HCT116 (cell line): Measurements from ENCODE around the gene ADGRV1. TPM values are rescaled to one million over a fixed set of nuclear protein-coding genes. Genes with fewer than 3 reads are reported as not detected.

Experiments used
- ATAC-seq: fragments of 200-7000 bp; cut with Tn5 transposase; 2 replicates; pipeline ENCODE4 v1.9.1; 2020; ENCODE audit warnings: mild to moderate bottlenecking, moderate library complexity
- BruUV-seq: library from RNA; stranded (reverse); fragments of 400-500 nt; replicated peaks from 2 replicates; lab custom pipeline; 2021; lab: Mats Ljungman, UMichigan
- CTCF ChIA-PET: fragments of 300-600 bp; sonication (Branson Sonifier 250); formaldehyde crosslinking; loops from one replicate; lab custom pipeline; 2021; ENCODE audit warnings: antibody characterized with exemption; lab: Charles Lee
- POLR2A ChIA-PET: fragments of 300-600, 350-600 bp; sonication (Branson Sonifier 250); formaldehyde crosslinking; loops from one replicate; lab custom pipeline; 2021; ENCODE audit warnings: antibody characterized with exemption; lab: Charles Lee
- RAD21 ChIA-PET, 2 experiments: fragments of 300-600 bp; sonication (Branson Sonifier 250); formaldehyde crosslinking; loops; one replicate each; lab custom pipeline; 2023; ENCODE audit warnings: low total read pairs in 2 of 2; ENCODE audit not compliant: uncharacterized antibody in 2 of 2, unreplicated experiment in 2 of 2, low non-redundant PET in 1 of 2; lab: Charles Lee
- DNase-seq: peaks from one replicate; pipeline ENCODE4 v3.0.0-alpha.2; 2010; ENCODE audit warnings: low read depth, low spot score
- H2AFZ ChIP-seq: fragments of 200-600 bp; shearing (Covaris generic), sonication (generic); 2 replicates; pipeline ENCODE4 v1.6.1; 2017; ENCODE audit warnings: low read depth, mixed run types, mixed read lengths, antibody characterized with exemption, low read length; ENCODE audit not compliant: poor library complexity, severe bottlenecking
- H3K27ac ChIP-seq: 2 replicates; pipeline ENCODE4 v1.5.1; 2012; ENCODE audit warnings: low read depth, low read length
- H3K27me3 ChIP-seq: fragments of 200-600 bp; sonication (generic); 2 replicates; pipeline ENCODE4 v1.6.1; 2016; ENCODE audit warnings: mixed run types, low read length, mixed read lengths; ENCODE audit not compliant: insufficient read depth
- H3K36me3 ChIP-seq, 2 experiments: fragments of 200-500 bp in 1 of 2; fragments of 200-600 bp in 1 of 2; sonication (Bioruptor generic) in 1 of 2; sonication (generic) in 1 of 2; 2 replicates each; pipeline versions ENCODE4 v1.5.1 to v1.6.1; 2014 to 2016; ENCODE audit warnings: low read length in 2 of 2, inconsistent platforms in 1 of 2, mixed read lengths in 1 of 2, mixed run types in 1 of 2; ENCODE audit not compliant: insufficient read depth in 2 of 2, control insufficient read depth in 1 of 2
- H3K4me1 ChIP-seq, 2 experiments: fragments of 200-600 bp in 1 of 2; sonication (generic) in 1 of 2; 2 replicates each; pipeline versions ENCODE4 v1.5.1 to v1.6.1; 2012 to 2017; ENCODE audit warnings: low read length in 2 of 2, inconsistent platforms in 1 of 2, mild to moderate bottlenecking in 1 of 2, mixed read lengths in 1 of 2, mixed run types in 1 of 2, moderate library complexity in 1 of 2; ENCODE audit not compliant: insufficient read depth in 2 of 2, control insufficient read depth in 1 of 2
- H3K4me2 ChIP-seq: fragments of 200-600 bp; sonication (generic); 2 replicates; pipeline ENCODE4 v1.6.1; 2017; ENCODE audit warnings: mixed run types, low read length, mixed read lengths
- H3K4me3 ChIP-seq, 2 experiments: fragments of 200-600 bp in 1 of 2; sonication (generic) in 1 of 2; replicated peaks in 1 of 2; 2 replicates each; pipeline ENCODE4 v1.5.1; 2011 to 2016; ENCODE audit warnings: low read length in 2 of 2, control low read depth in 1 of 2, low read depth in 1 of 2, mild to moderate bottlenecking in 1 of 2, mixed read lengths in 1 of 2, mixed run types in 1 of 2
- H3K79me2 ChIP-seq: fragments of 200-600 bp; sonication (generic); 2 replicates; pipeline ENCODE4 v1.6.1; 2017; ENCODE audit warnings: mild to moderate bottlenecking, mixed run types, low read length, moderate library complexity, mixed read lengths; ENCODE audit not compliant: insufficient read depth
- H3K9ac ChIP-seq: fragments of 200-600 bp; sonication (generic); 2 replicates; pipeline ENCODE4 v1.6.1; 2016; ENCODE audit warnings: low read length, mixed read lengths
- H3K9me2 ChIP-seq: fragments of 200-600 bp; sonication (generic), shearing (Covaris generic); 2 replicates; pipeline ENCODE4 v1.6.1; 2017; ENCODE audit warnings: mixed run types, mild to moderate bottlenecking, moderate library complexity; ENCODE audit not compliant: insufficient read depth
- H3K9me3 ChIP-seq, 2 experiments: fragments of 200-500 bp in 1 of 2; fragments of 200-600 bp in 1 of 2; sonication (Bioruptor generic) in 1 of 2; sonication (generic) in 1 of 2; 2 replicates each; pipeline ENCODE4 v1.6.1; 2014 to 2017; ENCODE audit warnings: low read length in 2 of 2, mixed read lengths in 2 of 2, inconsistent platforms in 1 of 2, low read depth in 1 of 2, mild to moderate bottlenecking in 1 of 2, mixed run types in 1 of 2, moderate library complexity in 1 of 2; ENCODE audit not compliant: control insufficient read depth in 1 of 2, insufficient read depth in 1 of 2
- H4K20me1 ChIP-seq: fragments of 200-600 bp; sonication (generic), shearing (Covaris generic); 2 replicates; pipeline ENCODE4 v1.6.1; 2017; ENCODE audit warnings: mixed run types, mild to moderate bottlenecking, moderate library complexity; ENCODE audit not compliant: insufficient read depth
- ATF3 ChIP-seq: IDR thresholded peaks from 2 replicates; pipeline ENCODE4 v1.6.1; 2012
- CTCF ChIP-seq, 3 experiments: fragments of 200-600 bp in 1 of 3; sonication (generic) in 1 of 3; IDR thresholded peaks in 2 of 3; conservative IDR thresholded peaks in 1 of 3; 2 replicates each; pipeline ENCODE4 v1.5.1; 2012 to 2017; ENCODE audit warnings: low read depth in 2 of 3, low read length in 2 of 3, antibody characterized with exemption in 1 of 3, borderline replicate concordance in 1 of 3, control low read depth in 1 of 3, mild to moderate bottlenecking in 1 of 3, mixed read lengths in 1 of 3, mixed run types in 1 of 3, moderate library complexity in 1 of 3; ENCODE audit not compliant: insufficient read depth in 1 of 3
- ELF1 ChIP-seq: IDR thresholded peaks from 2 replicates; pipeline ENCODE4 v1.6.1; 2012; ENCODE audit warnings: low read depth, borderline replicate concordance
- JUND ChIP-seq: IDR thresholded peaks from 2 replicates; pipeline ENCODE4 v1.6.1; 2012
- MAX ChIP-seq: IDR thresholded peaks from 2 replicates; pipeline ENCODE4 v1.6.1; 2012
- RAD21 ChIP-seq: IDR thresholded peaks from 2 replicates; pipeline ENCODE4 v1.6.1; 2012; ENCODE audit warnings: low read depth, mild to moderate bottlenecking
- REST ChIP-seq: IDR thresholded peaks from 2 replicates; pipeline ENCODE4 v1.6.1; 2012; ENCODE audit warnings: low read depth
- SIN3A ChIP-seq: IDR thresholded peaks from 2 replicates; pipeline ENCODE4 v1.6.1; 2012; ENCODE audit warnings: low read depth
- YY1 ChIP-seq: IDR thresholded peaks from 2 replicates; pipeline ENCODE4 v1.6.1; 2011; ENCODE audit warnings: low read length, low read depth, moderate library complexity, mild to moderate bottlenecking; ENCODE audit not compliant: insufficient replicate concordance; ENCODE audit errors: extremely low read depth
- ZFX ChIP-seq: fragments of 450-650 bp; IDR thresholded peaks from 2 replicates; pipeline ENCODE4 v1.6.1; 2017
- intact Hi-C: fragments of 100-400 bp; cut with micrococcal nuclease; formaldehyde crosslinking; loops from 2 replicates; pipeline ENCODE4 v1.10.0; 2022
- total RNA-seq: library from RNA; stranded (reverse); gene quantifications from one replicate; pipeline ENCODE4 v1.2.1, GENCODE V29; 2021; ENCODE audit not compliant: unreplicated experiment

ADGRV1 gene
- total RNA-seq, 1 experiment from 2014 or later = 6.0 TPM

- TF ChIP-seq REST (no peak), ATF3 (no peak), MAX (no peak), YY1 (no peak)
Measured at GRCh38 chr5:91098541-91098940, 539.9 kb downstream of the ADGRV1 start (continued).

DNA sequence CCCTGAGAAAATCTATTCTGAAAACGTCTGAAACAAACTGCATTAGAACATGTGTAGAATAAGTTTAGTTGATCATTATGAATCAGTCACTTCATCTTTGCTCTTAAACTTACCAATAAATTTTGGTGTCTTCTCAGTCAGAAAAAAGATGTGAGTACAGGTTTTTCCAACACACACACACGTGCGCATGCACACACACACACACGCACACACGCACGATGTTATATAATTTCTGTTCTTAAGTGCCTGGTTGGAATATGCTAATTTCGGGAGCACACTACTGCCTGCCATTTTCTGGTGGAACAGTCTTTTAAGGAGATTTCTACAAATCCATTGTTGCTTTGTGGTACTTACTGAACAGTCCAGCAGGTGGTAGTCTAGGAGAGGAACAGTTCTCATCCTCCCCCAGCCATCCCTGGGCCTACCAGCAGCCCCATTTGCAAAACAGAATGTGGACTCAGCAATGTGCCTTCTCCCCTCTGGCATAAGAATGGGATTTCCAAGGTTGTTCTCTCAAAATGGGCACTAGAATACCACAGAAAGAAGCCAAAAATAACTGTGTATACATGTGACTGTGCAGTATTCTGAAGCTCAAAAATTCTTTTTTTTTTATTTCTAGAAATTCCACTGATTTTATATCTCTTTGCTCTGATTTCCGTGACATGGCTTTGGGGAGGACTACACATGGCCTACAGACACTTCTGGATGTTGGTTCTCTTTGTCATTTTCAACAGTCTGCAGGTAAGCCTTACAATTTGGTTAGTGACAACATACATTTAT, 543.2 kb downstream of the ADGRV1 start:
- no peaks in the 10 kb centered on the region for H3K36me3 ChIP-seq
- no peaks in the 10 kb centered on the region for H3K9me3 ChIP-seq
- no peak overlapping the region for H3K4me3 ChIP-seq
- TF ChIP-seq RAD21 = peak; percentile 97
- peak; percentile 25; the same call in 1 of the 2 replicates for TF ChIP-seq MAX
- TF ChIP-seq JUND = no peak
- no peak for TF ChIP-seq ELF1
- no peak for TF ChIP-seq ZFX
- peak; percentile 53 for TF ChIP-seq YY1
- TF ChIP-seq SIN3A = no peak
- peak; percentile 71 to 95 (median 84) for TF ChIP-seq CTCF (IDR thresholded peaks at IDR 0.05 in 2 of 3, conservative IDR thresholded peaks at IDR 0.05 in 1 of 3; ENCODE audit: borderline replicate concordance in 1 of 3, insufficient read depth in 1 of 3, low read depth in 2 of 3, low read length in 2 of 3)
- ATAC-seq (peak; percentile 100), DNase-seq (peak; percentile 76)
- POLR2A ChIA-PET = no interaction called here
- H3K27me3 ChIP-seq = no peaks in the 10 kb centered on the region
- intact Hi-C loops = loop anchor here (1.0 to 5.0 kb wide), 5 partner anchors 125 to 318 kb away; no protein-coding TSS in a partner anchor
- H3K4me2 ChIP-seq = peak overlapping the region; percentile 52
- CTCF ChIA-PET = interaction anchor here (1.0 kb wide), 2 partner anchors 283 to 318 kb away, joined by 5 to 7 read pairs; no protein-coding TSS in a partner anchor
- H4K20me1 ChIP-seq = no peaks in the 10 kb centered on the region
- H3K27ac ChIP-seq = no peak overlapping the region
- H3K79me2 ChIP-seq = no peaks in the 10 kb centered on the region
- BruUV-seq = no TSS peak
- peaks cover 0 to 4% of the 10 kb centered on the region in 2 experiments; a peak in 1 of 4 replicates for H3K4me1 ChIP-seq
- H3K9me2 ChIP-seq = 0 out of 2 replicates have a peak, but pooled peaks cover 2% of the 10 kb centered on the region
- RAD21 ChIA-PET = interaction anchor here in 1 of 2 experiments (0.5 kb wide), 1 partner anchor 114 kb away, joined by 3 read pairs; no protein-coding TSS in a partner anchor
- H2AFZ ChIP-seq = peak overlapping the region; percentile 74
- H3K9ac ChIP-seq = no peak overlapping the region
